Body of pancreas (tissue), 4 donors: Measurements from ENCODE around the gene CD2BP2. TPM values are rescaled to one million over a fixed set of nuclear protein-coding genes. Genes with fewer than 3 reads are reported as not detected.

Experiments used
- ATAC-seq: fragments of 150-250 bp; one replicate; pipeline ENCODE4 v1.9.1; 2016
- DNase-seq, 4 donors: peaks; one replicate each; pipeline ENCODE4 v3.0.0-alpha.2; 2019
- H3K27ac ChIP-seq, 4 donors: fragments of 200-600 bp; sonication (generic); 1 replicate in 3 of 4; 2 replicates in 1 of 4; pipeline versions ENCODE4 v1.5.1 to v1.6.1; 2016 to 2019; ENCODE audit warnings: mild to moderate bottlenecking in 1 of 4, mixed read lengths in 1 of 4, moderate library complexity in 1 of 4
- H3K27me3 ChIP-seq, 2 donors: fragments of 200-600 bp; sonication (generic); one replicate each; pipeline ENCODE4 v1.6.0; 2016; ENCODE audit warnings: mild to moderate bottlenecking in 1 of 2
- H3K36me3 ChIP-seq, 2 donors: fragments of 200-600 bp; sonication (generic); replicated peaks in 1 of 2; 2 replicates each; pipeline ENCODE4 v1.5.1; 2016; ENCODE audit warnings: low read depth in 2 of 2; ENCODE audit not compliant: insufficient read depth in 1 of 2
- H3K4me1 ChIP-seq: fragments of 200-600 bp; sonication (generic); one replicate; pipeline ENCODE4 v1.6.0; 2016
- H3K4me3 ChIP-seq, 2 donors: fragments of 200-600 bp; sonication (generic); 1 replicate in 1 of 2; 2 replicates in 1 of 2; pipeline ENCODE4 v1.5.1; 2016 to 2019
- H3K9me3 ChIP-seq, 3 donors: fragments of 200-600 bp; sonication (generic); 1 replicate in 2 of 3; 2 replicates in 1 of 3; pipeline ENCODE4 v1.5.1; 2016
- POLR2A ChIP-seq, 3 donors: fragments of 450-650 bp; IDR thresholded peaks; one replicate each; pipeline ENCODE4 v1.6.1; 2016; ENCODE audit warnings: antibody characterized with exemption in 3 of 3, mild to moderate bottlenecking in 2 of 3
- WGBS, 2 donors: methylation state at CpG; one replicate each; pipeline ENCODE4 v1.1.5; 2017; 5-methylcytosine and 5-hydroxymethylcytosine counted together
- intact Hi-C: fragments of 100-400 bp; cut with DNase I; formaldehyde crosslinking; loops from one replicate; pipeline ENCODE4 v1.15.1; 2023
- total RNA-seq, 2 donors: library from RNA; depleted of rRNA; stranded (reverse); fragments of >200 nt; gene quantifications; one replicate each; pipeline ENCODE4 v1.1.0, GENCODE V29; 2016
- TF ChIP-seq, protein P1 (sequence below), 7 experiments: fragments of 450-650 bp in 4 of 7; fragments of 200-600 bp in 3 of 7; sonication (generic) in 3 of 7; IDR thresholded peaks; one replicate each; pipeline ENCODE4 v1.5.1; 2016 to 2019; ENCODE audit warnings: antibody characterized with exemption in 7 of 7

CD2BP2 gene
- total RNA-seq, 2 donors from 2014 or later: 19.8 to 20.2 TPM

- 89 to 91% methylated on average over 13 to 15 of the region's 15 CpGs for WGBS, 2 donors
- ATAC-seq (no peak), DNase-seq (no peak)
- intact Hi-C loops: no loop called here
- Histone ChIP-seq H3K36me3 (no peaks in the 10 kb centered on the region), H3K4me1 (peaks cover 41% of the 10 kb centered on the region), H3K9me3 (no peaks in the 10 kb centered on the region), H3K4me3 (no peak overlapping the region), H3K27me3 (no peaks in the 10 kb centered on the region), H3K27ac (no peak overlapping the region)
- TF ChIP-seq, protein P1, sequence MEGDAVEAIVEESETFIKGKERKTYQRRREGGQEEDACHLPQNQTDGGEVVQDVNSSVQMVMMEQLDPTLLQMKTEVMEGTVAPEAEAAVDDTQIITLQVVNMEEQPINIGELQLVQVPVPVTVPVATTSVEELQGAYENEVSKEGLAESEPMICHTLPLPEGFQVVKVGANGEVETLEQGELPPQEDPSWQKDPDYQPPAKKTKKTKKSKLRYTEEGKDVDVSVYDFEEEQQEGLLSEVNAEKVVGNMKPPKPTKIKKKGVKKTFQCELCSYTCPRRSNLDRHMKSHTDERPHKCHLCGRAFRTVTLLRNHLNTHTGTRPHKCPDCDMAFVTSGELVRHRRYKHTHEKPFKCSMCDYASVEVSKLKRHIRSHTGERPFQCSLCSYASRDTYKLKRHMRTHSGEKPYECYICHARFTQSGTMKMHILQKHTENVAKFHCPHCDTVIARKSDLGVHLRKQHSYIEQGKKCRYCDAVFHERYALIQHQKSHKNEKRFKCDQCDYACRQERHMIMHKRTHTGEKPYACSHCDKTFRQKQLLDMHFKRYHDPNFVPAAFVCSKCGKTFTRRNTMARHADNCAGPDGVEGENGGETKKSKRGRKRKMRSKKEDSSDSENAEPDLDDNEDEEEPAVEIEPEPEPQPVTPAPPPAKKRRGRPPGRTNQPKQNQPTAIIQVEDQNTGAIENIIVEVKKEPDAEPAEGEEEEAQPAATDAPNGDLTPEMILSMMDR (IDR thresholded peaks at IDR 0.05): no peak
- TF ChIP-seq POLR2A (IDR thresholded peaks at IDR 0.05): no peak
Observed at GRCh38 chr16:30351001-30351441, 4.1 kb downstream of the CD2BP2 start.

DNA sequence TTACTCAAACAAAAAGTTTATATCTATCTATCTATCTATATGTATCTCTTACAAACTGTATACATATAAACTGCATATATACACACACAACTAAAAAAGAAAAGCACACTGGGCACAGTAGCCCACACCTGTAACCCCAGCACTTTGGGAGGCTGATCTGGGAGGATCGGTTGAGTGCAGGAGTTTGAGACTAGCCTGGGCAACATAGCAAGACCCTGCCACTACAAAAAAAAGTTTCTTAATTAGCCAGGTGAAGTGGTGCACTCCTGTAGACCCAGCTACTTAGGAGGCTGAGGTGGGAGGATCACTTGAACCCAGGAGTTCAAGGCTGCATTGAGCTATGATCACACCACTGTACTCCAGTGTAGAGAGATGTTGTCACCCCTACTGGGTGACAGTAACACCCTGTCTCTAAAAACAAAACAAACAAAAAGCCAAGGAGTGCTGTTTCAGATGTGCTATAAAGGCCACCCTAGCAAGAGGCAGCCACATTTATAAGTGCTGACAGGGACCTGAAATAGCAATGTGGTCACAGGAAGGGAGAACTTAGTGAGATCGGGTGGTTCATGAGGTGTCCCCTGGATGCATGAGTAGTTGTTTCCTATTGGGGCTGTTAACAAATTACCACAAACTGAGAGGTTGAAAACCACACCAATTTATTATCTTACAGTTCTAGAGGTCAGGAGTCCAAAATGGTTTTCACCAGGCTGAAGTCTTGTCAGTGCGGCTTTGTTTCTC, 4.8 kb downstream of the CD2BP2 start:
- TF ChIP-seq, protein P1 (IDR thresholded peaks at IDR 0.05): no peak
- no peak for TF ChIP-seq POLR2A (IDR thresholded peaks at IDR 0.05)
- no peak for DNase-seq
- H3K36me3 ChIP-seq: no peaks in the 10 kb centered on the region
- intact Hi-C loops: no loop called here
- H3K27me3 ChIP-seq: no peaks in the 10 kb centered on the region
- peaks cover 34% of the 10 kb centered on the region for H3K4me1 ChIP-seq
- H3K4me3 ChIP-seq: no peak overlapping the region
- H3K27ac ChIP-seq: no peak overlapping the region
- H3K9me3 ChIP-seq: no peaks in the 10 kb centered on the region
- ATAC-seq: no peak
- WGBS, 2 donors: 78 to 81% methylated on average over 3 of the region's 3 CpGs

DNA sequence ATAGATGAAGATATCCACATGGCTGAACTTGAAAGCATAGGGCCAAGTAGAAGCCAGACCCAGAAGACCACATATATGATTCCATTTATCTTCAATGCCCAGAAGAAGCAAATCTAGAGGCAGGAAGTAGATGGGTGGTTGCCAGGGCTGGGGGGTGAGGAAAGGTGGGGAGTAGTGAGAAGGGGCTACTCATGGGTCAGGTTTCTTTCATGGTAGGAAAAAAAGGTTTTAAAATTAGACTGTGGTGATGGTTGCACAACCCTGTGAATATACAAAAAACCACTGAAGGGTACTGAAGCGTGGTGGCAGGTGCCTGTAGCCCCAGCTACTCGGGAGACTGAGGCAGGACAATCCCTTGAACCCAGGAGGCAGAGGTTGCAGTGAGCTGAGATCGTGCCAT, 5.4 kb downstream of the CD2BP2 start:
- WGBS, 2 donors: 74 to 76% methylated on average over 3 of the region's 3 CpGs
- intact Hi-C loops: no loop called here
- no peak overlapping the region for H3K27ac ChIP-seq
- peaks cover 34% of the 10 kb centered on the region for H3K4me1 ChIP-seq
- no peak for TF ChIP-seq POLR2A (IDR thresholded peaks at IDR 0.05)
- TF ChIP-seq, protein P1 (IDR thresholded peaks at IDR 0.05): no peak
- ATAC-seq: no peak
- no peak overlapping the region for H3K4me3 ChIP-seq
- H3K27me3 ChIP-seq: no peaks in the 10 kb centered on the region
- no peak for DNase-seq
- H3K36me3 ChIP-seq: no peaks in the 10 kb centered on the region
- no peaks in the 10 kb centered on the region for H3K9me3 ChIP-seq

- intact Hi-C loops: no loop called here
- TF ChIP-seq, protein P1 (IDR thresholded peaks at IDR 0.05): no peak
- no peak for TF ChIP-seq POLR2A (IDR thresholded peaks at IDR 0.05)
- no peaks in the 10 kb centered on the region for H3K36me3 ChIP-seq
- ATAC-seq: no peak
- DNase-seq: no peak
- peaks cover 27% of the 10 kb centered on the region for H3K4me1 ChIP-seq
- H3K27me3 ChIP-seq: no peaks in the 10 kb centered on the region
- H3K27ac ChIP-seq: no peak overlapping the region
- H3K4me3 ChIP-seq: no peak overlapping the region
- 94% methylated on average over 7 of the region's 7 CpGs for WGBS, 2 donors
- no peaks in the 10 kb centered on the region for H3K9me3 ChIP-seq
Observed at GRCh38 chr16:30348929-30349328, 6.2 kb downstream of the CD2BP2 start.

DNA sequence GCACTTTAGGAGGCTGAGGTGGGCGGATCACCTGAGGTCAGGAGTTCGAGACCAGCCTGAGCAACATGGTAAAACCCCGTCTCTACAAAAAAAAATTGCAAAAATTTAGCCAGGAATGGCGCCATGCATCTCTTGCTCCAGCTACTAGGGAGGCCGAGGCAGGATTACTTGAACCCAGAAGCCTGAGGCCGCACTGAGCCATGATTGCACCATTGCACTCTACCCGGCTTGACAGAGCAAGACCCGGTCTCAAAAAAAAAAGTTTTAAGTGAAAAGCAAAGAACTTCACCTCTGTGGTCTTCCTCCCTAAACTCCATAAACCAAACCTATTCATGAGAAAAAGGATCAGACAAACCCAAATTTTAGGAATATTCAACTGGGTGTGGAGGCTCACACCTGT, 7.0 kb downstream of the CD2BP2 start:
- ATAC-seq: no peak
- no peak for TF ChIP-seq POLR2A (IDR thresholded peaks at IDR 0.05)
- TF ChIP-seq, protein P1 (IDR thresholded peaks at IDR 0.05): no peak
- Histone ChIP-seq H3K4me3 (no peak overlapping the region), H3K27me3 (no peaks in the 10 kb centered on the region), H3K36me3 (no peaks in the 10 kb centered on the region), H3K4me1 (peaks cover 19% of the 10 kb centered on the region), H3K27ac (no peak overlapping the region), H3K9me3 (no peaks in the 10 kb centered on the region)
- no peak for DNase-seq
- WGBS, 2 donors: 95 to 98% methylated on average over 4 to 8 of the region's 8 CpGs
- intact Hi-C loops: no loop called here
